HUDEP-2 (cell line): ENCODE measurements around the gene RXRA.

Experiments used
- DNase-seq, 76 experiments: peaks; one replicate each; lab custom pipeline; 2025; ENCODE audit not compliant: unreplicated experiment in 76 of 76; lab: John Stamatoyannopoulos, UW

RXRA gene

GRCh38 chr9:134407121-134407779, 81.0 kb downstream of the RXRA start:
- peak in 72 of 76 experiments; percentile 34 to 90 (median 78) for DNase-seq

GRCh38 chr9:134408389-134408788, 82.1 kb downstream of the RXRA start:
- DNase-seq: no peak

GRCh38 chr9:134408939-134409737, 82.9 kb downstream of the RXRA start:
- no peak for DNase-seq

- no peak for DNase-seq
Measured at GRCh38 chr9:134410071-134410834, 84.0 kb downstream of the RXRA start.

- no peak for DNase-seq
Measured at GRCh38 chr9:134410835-134411217, 84.6 kb downstream of the RXRA start.

- no peak for DNase-seq
Measured at GRCh38 chr9:134411440-134412297, 85.4 kb downstream of the RXRA start.

GRCh38 chr9:134412298-134412711, 86.0 kb downstream of the RXRA start:
- DNase-seq: no peak

GRCh38 chr9:134413112-134413715, 87.0 kb downstream of the RXRA start:
- no peak for DNase-seq

- DNase-seq: no peak
Measured at GRCh38 chr9:134413890-134414623, 87.8 kb downstream of the RXRA start.

- DNase-seq: no peak
Measured at GRCh38 chr9:134414900-134415425, 88.7 kb downstream of the RXRA start.

- DNase-seq: no peak
Measured at GRCh38 chr9:134416385-134417015, 90.2 kb downstream of the RXRA start.

GRCh38 chr9:134418354-134418753, 92.1 kb downstream of the RXRA start:
- no peak for DNase-seq

- DNase-seq: no peak
Measured at GRCh38 chr9:134419000-134419683, 92.9 kb downstream of the RXRA start.

- peak in 2 of 76 experiments; percentile 5 to 17 for DNase-seq
Measured at GRCh38 chr9:134419684-134420076, 93.4 kb downstream of the RXRA start.

GRCh38 chr9:134420281-134420845, 94.1 kb downstream of the RXRA start:
- no peak for DNase-seq

GRCh38 chr9:134420974-134421432, 94.7 kb downstream of the RXRA start:
- no peak for DNase-seq

GRCh38 chr9:134421888-134422287, 95.6 kb downstream of the RXRA start:
- DNase-seq: no peak
